HG02759 (cell line): ENCODE measurements around the gene MYH14.

Source experiments
- ATAC-seq: cut with Tn5 transposase; IDR thresholded peaks from one replicate; pipeline ENCODE4 v1.9.1; 2021; ENCODE audit warnings: mild to moderate bottlenecking, moderate library complexity; ENCODE audit not compliant: unreplicated experiment

Gene MYH14

DNA sequence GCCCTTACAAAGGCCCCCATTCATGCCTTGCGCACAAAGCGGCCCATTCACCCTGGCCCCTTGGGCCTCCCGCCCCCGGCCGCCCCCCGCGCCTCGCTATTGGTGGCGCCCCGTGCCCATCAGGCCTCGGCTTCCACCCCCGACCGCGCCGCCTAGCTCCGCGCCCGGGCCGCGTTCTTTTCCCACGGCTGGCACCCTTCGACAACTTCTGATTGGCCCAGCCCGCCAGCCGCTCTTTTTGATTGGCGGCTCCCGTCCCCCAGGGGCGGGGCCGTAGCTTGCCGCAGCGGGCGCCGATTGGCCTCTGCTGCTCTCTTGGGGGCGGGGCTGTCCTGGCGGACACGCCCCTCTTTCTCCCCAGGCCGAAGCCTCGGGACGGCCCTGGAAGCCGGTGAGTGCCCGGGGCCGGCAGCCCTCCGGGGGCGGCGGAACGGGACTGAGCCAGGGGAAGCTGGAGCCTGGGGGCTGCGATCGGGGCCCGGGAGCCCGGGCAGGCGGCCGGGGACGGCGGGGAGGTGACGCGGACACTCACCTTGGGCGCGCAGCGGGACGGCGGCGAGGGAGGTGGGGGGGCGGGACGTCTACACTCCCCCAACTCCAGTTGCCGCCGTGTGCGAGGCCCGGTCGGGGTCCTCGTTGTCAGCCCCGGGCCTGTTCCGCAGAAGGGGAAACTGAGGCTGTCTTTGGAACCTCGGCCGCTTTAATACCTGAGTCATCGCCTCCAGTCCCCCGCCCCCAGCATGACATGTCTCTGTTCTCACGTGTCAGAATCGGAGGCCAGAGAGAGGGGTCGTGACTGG, at the start of gene MYH14:
Gene MYH14, plus strand, starts transcription at position 342 of the 800 bp plus-strand sequence. CDS start 6,744 bp downstream, outside the sequence.
- ATAC-seq: no peak

DNA sequence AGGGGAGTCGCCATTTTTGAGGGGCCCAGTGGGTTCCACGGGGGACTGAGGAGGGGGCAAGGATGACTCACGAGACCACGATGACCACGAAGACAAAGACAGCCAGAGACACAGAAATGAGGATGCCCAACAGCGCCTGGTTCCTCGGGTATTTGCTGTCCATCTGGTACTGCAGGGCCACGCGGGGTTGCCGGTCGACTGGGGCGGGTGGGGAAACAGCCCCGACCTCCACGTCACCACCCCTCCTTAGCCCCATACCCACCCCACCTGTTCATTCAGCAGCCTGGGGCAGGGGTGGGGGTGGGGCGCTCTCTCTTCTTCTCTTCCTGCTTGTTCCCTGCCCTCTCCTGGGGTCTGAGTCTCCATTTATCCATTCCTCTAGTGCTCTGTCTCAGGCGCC, 48.9 kb upstream of the MYH14 start:
- no peak for ATAC-seq

DNA sequence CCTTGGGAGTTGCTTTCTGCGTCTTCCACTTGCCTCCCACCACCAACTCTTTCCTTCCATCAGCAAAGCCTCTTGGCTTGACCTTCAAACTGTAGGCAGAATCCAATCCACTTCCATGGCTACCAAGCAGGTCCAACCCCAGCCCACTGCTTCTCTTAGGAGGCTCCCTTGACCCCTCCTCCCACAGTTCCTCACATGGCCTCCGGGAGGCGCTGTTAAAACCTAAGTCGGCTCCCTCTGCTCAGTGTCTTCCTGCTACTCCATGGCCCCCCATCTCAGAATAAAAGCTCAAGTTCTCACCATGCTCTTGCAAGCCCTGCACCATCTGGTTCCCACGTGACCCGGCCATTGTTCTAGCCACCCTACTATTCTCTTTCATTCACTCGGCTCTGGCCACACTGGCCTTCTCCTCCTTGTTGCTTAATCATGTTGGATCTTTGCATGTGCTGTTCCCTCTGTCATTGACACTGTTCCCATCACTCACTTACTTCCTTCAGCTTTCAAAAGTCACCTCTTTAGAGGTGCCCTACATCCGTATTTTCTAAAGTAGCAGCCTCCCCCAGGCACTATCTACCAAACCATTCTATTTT, 47.8 kb upstream of the MYH14 start:
- ATAC-seq: no peak

DNA sequence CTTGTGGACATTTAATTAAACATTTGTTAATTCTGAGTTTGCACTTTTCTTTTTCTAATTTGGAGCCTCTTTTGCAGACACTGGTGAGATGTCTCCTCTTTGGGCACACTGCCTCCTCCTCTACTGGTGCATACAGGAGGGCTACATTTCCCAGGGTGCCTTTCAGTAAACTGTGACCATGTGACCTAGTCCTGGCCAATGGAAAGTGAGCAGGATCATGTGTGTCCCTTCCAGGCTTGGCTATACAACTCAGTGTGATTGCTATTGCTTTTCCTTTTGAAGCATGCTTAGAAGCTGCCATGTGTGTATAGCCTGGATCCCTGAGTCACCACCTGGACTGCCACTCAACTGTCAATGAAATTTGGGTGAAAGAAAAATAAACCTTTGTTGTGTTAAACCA, 44.8 kb upstream of the MYH14 start:
- ATAC-seq: no peak

DNA sequence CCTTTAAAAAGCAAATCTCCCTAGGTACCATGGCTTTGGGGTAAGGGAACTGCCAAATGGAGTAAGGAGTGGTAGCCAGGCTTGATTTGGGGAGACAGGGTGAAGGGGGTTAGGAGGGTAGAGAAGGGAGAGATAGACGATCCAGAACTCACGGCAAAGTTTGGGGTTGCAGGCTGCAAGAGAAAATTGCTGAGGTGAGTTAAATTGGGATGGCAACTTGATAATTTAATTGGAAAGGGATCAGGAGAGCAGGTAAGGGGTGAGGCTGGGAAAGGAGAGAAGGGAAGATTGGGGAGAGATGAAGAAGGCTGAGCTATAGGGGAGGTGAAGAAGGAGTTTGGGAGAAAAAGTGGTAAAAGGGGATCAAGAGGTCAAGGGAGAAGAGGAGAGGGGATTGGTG, 44.3 kb upstream of the MYH14 start:
- ATAC-seq: no peak

DNA sequence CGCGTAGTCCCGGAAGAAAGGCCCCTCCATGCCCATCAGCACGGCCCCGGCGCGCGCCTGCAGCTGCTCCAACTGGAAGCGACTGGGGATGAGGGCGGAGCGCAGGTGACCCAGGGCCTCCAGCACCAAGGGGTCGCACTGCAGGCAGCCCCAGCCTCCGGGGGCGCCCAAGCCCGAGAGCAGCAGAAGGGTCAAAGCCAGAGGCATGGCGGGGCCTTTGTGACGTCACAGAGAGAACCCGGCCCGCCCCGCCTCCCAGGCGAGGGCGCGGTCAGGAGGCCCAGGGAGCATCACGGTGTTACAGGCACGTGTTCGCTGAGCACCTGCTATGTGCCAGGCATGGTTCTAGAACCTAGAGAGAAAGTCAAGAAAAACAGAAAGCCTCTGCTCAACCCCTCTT, 40.4 kb upstream of the MYH14 start, which contains the start of gene IZUMO2:
Gene IZUMO2, minus strand, starts transcription at position 294 of the 400 bp plus-strand sequence. Its CDS starts 87 bp downstream, at position 207.
- ATAC-seq: no peak

DNA sequence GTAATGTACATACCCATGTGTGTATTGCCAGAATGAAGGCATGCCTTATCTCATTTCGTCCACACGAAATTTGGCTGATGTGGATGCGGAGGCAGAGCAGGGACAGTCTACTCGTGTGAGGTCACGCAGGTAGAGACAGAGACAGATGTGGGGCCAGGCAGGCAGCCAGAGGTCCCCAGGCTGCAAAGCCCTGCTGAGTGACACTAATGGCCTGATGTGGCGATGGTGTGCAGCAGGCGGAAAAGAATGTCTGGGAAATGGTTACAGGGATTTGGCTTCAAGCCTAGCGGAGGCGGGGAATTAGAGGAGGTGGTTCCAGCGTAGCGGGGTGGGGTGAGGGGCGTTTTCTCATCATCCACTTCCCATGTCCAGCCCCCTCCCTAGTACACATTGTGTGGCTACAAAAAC, 36.1 kb upstream of the MYH14 start:
- no peak for ATAC-seq

DNA sequence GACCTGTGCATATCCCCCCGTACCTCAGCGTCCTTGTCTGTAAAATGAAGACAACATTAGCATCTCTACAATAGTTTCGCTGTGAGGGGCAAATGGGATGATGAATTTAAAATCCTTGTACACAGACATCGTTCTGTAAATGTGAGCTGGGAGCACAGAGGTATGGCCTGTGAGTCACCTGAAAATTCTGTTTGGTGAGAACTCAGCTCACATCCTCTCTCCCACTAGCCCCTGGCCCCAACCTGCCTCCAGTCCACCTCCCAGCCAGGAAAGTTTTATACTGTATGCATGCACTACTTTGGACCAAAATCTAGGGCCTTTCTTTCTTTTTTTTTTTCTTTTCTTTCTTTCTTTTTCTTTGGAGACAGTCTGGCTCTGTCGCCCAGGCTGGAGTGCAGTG, 31.7 kb upstream of the MYH14 start:
- ATAC-seq: no peak

DNA sequence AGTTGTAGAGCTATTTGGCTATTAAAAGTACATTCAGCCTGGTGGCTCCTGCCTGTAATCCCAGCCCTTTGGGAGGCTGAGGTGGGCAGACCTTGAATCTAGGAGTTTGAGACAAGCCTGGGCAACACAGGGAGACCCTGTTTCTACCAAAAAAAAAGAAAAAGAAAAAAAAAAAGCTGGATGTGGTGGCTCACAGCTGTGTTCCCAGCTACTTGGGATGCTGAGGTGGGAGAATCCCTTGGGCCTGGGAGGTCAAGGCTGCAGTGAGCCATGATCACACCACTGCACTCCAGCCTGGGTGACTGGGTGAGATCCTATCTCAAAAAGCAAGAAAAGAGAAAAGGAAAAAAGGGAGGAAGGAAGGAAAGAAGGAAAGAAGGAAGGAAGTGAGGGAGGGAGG, 30.7 kb upstream of the MYH14 start:
- ATAC-seq: no peak

DNA sequence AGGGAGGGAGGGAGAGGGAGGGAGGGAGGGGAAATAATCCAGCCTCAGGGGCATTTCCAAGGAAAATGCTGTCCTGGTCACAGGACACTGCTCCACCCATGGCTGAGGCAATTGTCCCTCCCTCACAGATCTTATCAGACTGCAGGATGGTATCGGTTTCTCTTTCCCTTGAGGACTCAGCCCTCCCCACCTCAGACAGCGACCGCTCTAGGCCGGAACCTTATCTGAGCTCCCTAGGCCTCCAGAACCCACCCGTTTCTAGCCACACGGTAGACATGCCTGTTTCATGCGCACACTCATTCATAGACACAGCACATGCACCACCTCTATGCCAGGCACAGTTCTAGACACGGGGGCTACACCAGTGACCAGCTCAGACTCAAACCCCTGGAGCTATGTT, 30.3 kb upstream of the MYH14 start:
- no peak for ATAC-seq

DNA sequence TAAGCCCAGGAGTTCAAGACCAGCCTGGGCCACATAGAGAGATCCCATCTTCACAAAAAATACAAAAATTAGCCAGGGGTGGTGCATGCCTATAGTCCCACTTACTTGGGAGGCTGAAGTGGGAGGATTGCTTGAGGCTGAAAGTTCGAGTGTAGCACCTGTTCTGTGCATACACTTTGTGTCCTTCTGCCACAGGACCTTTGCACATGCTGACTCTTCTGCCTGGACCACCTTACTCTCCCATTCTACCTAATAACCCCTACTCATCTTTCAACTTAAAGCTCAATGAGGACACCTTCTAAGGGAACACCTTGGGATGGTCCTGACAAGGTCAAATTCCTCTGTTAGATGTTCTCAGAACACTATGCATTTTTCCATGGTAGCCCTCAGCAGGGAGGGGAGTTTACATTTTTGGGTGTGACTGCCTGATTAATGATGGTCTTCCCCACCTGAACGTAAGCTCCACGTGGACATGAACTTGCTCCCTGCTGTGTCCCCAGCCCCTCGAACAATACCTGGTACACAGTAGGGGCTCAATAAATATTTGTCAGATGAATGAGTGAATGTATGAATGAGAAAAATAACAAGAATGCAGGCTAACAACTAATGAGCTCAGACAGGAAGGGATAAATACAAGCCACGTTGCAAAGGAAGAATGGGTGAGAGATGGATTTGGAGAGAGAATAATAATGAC, 29.2 kb upstream of the MYH14 start:
- no peak for ATAC-seq

DNA sequence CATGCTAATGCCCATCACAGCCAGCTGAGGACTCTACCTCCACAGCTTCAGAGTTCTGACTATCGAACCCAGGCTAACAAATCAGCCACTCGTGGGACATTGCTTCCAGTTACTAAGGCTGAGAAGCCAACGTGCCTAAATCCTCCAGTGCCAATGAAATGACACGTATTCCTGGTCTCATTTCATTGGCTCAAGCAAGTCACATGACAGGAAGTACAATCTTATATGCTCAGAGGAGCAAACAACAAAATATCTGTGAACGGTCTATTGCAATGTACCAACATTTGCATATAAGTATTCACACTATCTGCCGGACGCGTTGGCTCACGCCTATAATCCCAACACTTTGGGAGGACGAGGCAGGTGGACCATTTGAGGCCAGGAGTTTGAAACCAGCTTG, 27.5 kb upstream of the MYH14 start:
- no peak for ATAC-seq

DNA sequence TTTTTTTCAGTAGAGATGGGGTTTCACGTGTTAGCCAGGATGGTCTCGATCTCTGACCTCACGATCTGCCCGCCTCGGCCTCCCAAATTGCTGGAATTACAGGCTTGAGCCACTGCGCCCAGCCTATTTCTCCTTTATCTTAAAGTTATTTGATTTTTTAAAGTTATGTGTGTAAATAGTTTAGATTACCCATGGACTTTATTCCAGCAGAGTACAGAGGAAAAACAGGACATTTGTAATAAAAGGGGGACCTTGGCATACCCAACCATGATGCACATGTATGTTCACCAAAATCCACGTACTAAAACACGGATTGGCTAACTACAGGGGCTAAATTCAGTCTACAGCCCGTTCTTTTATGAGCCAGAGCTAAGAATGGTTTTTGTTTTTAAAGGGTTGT, 26.6 kb upstream of the MYH14 start:
- ATAC-seq: no peak

DNA sequence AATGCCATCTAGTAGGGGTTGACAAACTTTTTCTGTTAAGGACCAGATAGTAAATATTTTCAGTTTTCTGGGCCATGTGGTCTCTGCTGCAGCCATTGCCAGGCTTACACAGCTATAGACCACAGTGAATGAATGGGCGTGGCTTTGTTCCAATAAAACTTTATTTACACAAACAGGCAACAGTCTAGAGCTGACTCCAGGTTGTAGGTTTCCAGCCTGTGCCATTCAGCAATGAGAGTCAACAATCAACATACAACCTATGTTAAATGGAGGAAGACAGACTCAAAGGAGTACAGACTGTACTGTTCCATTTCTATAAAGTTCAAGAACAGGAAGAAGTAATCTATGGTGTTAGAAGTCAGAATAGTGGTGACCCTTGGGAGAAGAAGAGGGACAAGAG, 25.1 kb upstream of the MYH14 start:
- ATAC-seq: no peak

DNA sequence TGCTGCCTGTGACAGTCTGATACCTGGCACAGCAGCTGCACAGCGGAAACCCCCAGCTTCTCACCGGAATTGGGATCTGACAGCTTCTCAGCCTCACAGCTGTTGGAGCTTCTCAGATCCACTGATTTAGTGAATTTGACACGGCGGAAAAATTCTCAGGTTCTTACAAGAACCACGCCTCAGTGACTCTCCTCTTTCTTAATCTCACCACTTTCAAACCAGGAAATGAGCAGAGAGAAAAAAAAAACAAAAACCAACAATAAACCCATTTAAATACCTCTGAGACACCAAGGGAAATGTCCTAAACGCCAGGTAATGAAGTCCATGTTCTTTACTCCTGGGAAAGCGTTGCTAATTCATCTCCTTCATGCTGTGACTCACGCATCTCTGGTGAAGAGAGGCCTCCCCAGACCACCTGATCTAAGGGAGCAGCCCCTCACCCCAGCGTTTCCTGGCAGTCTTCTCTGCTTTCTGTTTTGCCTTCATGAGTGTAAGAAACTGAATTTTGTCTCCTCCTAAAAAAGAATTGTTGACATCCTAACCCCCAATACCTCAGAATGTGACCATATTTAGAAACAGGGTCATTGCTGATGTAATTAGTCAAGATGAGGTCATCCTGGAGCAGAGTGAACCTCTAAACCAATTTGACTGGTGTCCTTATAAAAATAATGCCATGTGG, 24.4 kb upstream of the MYH14 start:
- no peak for ATAC-seq

DNA sequence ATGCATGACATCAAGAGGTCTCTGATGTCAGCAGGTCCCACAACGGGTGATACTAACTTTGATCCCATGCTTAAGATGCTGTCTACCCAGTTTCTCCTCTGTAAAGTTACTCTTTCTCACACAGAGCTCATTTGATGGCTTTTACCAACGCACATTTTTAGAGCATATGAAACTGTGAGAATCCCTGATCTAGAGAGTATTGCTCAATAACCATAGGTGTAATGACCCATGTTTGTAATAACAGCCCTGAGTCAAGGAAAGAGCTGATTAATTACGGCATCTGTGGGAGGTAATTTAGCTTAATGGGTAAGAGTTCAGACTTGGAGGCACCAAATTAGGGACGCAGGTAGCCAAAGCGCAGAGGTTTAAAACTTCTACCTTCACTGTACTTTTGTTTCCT, 22.3 kb upstream of the MYH14 start:
- no peak for ATAC-seq

DNA sequence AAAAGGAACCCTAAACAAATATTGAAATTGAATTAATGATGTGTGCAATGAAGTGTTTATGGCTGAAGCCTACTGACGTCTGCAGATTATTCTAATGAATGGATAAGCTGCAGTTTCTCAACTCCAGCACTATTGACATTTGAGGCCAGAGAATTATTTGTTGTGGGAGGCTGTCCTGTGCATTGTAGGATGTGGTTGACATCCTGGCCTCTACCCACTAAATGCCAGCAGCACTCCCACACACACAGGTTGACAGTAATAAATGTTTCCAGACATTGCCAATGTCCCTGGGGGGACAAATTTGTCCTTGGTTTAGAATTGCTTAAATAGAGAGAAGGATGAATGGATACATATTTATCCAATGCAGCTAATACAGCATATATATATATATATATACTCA, 19.2 kb upstream of the MYH14 start:
- no peak for ATAC-seq

DNA sequence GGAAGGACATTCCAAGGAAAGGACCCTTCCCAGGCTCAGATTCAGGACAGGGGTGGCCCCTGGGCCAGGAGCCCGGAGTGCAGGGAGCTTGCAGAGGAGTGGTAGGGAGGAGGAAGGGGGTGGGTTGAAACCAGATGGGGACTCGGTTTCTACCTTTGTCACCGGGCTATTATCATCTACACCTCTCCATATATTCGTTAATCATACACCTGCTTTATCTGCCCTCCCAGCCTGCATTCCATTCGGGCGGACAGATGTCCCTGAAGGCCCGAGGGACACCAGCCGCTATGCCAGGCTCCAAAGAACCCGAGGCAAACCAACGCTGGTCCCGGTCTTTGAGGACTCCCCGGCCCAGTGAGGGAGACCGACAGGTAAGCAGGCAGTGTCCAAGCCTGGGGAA, 15.5 kb upstream of the MYH14 start:
- no peak for ATAC-seq

DNA sequence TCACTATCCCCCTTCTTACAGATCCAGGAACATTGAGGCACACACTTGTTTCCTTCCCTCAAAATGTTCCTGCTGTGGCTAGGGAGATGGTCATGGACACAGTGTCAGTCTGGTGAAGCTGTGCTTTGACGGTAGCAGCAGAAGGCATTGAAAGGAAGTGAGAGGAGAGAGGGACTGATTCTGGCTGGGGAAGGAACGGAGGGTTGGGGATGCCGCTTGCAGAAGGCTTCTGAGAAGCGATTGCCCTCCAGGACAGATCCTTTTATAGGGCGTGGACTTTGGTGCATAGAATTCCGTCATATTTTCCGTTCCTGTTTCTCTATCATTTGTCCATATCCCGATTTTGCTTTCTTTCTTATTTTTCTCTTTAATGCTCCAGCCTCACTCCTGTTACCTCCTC, 14.1 kb upstream of the MYH14 start:
- ATAC-seq: no peak

DNA sequence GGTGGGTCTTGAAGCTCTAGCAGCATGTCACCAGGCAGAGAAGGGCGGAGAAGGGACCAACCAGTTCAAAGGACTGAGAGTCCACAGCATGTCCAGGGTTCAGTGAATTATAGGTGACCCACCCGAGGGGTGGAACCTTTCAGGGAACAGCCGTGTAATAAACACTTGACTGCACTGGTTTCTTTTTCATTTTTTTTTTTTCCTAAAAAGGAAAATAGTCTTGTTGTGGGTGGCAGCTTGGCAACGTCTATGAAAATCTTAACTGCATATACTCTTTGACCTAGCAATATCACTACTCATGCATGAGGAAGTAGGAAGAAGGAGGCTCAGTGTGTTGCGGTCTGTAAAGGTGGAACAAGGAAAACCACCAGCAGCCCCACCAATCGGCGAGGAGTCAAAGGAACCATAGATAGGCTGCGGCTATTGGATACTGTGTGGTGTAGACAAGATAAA, 13.0 kb upstream of the MYH14 start:
- no peak for ATAC-seq

DNA sequence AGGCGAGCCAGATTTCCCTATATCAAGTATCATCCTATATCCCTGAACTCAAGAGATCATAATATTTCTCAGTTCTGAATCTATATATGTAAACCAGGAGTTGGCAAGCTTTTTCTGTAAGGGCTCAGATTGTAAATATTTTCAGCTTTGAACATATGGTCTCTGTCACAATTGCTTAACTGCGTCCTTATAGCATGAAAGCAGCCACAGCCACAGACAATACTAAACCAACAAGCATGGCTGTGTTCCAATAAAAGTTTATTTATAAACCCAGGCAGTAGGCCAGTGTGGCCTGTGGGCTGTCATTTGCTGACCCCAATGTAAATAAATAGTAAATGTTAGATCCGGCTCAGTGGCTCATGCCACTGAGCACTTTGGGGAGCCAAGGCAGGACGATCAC, 12.2 kb upstream of the MYH14 start:
- ATAC-seq: no peak
